HEK293T (cell line): Measurements from ENCODE around the gene USP32.
"Not testable (repeated sequence)": the region's sequence is repeated elsewhere in the genome, so short reads cannot be mapped to it uniquely, and the experiment has no call there.

Experiments
- CTCF ChIA-PET: fragments of 350-600 bp; formaldehyde crosslinking; extraction: SDS; loops from one replicate; lab custom pipeline; 2021; ENCODE audit warnings: antibody characterized with exemption, inconsistent platforms; lab: Yijun Ruan, JAX
- POLR2A ChIA-PET: fragments of 350-600 bp; formaldehyde crosslinking; extraction: SDS; loops from one replicate; lab custom pipeline; 2020; ENCODE audit warnings: antibody characterized with exemption, inconsistent platforms; lab: Yijun Ruan, JAX
- DNase-seq: peaks from one replicate; pipeline ENCODE4 v3.0.0; 2012; ENCODE audit warnings: mixed read lengths; ENCODE audit errors: extremely low spot score
- ARNT ChIP-seq: fragments of 450-650 bp; IDR thresholded peaks from 2 replicates; pipeline ENCODE4 v1.6.1; 2017; ENCODE audit warnings: mild to moderate bottlenecking
- BHLHE40 ChIP-seq: fragments of 450-650 bp; IDR thresholded peaks from 2 replicates; pipeline ENCODE4 v1.6.1; 2016; ENCODE audit warnings: mild to moderate bottlenecking, moderate library complexity, borderline replicate concordance
- CTBP1 ChIP-seq: fragments of 450-650 bp; IDR thresholded peaks from 2 replicates; pipeline ENCODE4 v1.6.1; 2016; ENCODE audit warnings: borderline replicate concordance
- ELF4 ChIP-seq: fragments of 450-650 bp; IDR thresholded peaks from 2 replicates; pipeline ENCODE4 v1.6.1; 2017; ENCODE audit warnings: antibody characterized with exemption
- FOXA1 ChIP-seq: fragments of 450-650 bp; IDR thresholded peaks from 2 replicates; pipeline ENCODE4 v1.6.1; 2016; ENCODE audit warnings: mild to moderate bottlenecking
- FOXK2 ChIP-seq: fragments of 450-650 bp; IDR thresholded peaks from 2 replicates; pipeline ENCODE4 v1.6.1; 2016; ENCODE audit warnings: mild to moderate bottlenecking
- HDGF ChIP-seq: fragments of 450-650 bp; IDR thresholded peaks from 2 replicates; pipeline ENCODE4 v1.6.1; 2017; ENCODE audit warnings: antibody characterized with exemption, borderline replicate concordance
- L3MBTL2 ChIP-seq: fragments of 450-650 bp; conservative IDR thresholded peaks from 2 replicates; pipeline ENCODE4 v1.6.1; 2016; ENCODE audit warnings: mild to moderate bottlenecking
- NFRKB ChIP-seq: fragments of 450-650 bp; IDR thresholded peaks from 2 replicates; pipeline ENCODE4 v1.6.1; 2016; ENCODE audit warnings: mild to moderate bottlenecking, moderate library complexity
- PKNOX1 ChIP-seq: fragments of 450-650 bp; IDR thresholded peaks from 2 replicates; pipeline ENCODE4 v1.6.1; 2016
- SP1 ChIP-seq: fragments of 450-650 bp; IDR thresholded peaks from 2 replicates; pipeline ENCODE4 v1.6.1; 2017
- SUZ12 ChIP-seq: fragments of 450-650 bp; IDR thresholded peaks from 2 replicates; pipeline ENCODE4 v1.6.1; 2016; ENCODE audit warnings: mild to moderate bottlenecking
- TARDBP ChIP-seq: fragments of 450-650 bp; IDR thresholded peaks from 2 replicates; pipeline ENCODE4 v1.6.1; 2016
- ZNF384 ChIP-seq: fragments of 450-650 bp; IDR thresholded peaks from 2 replicates; pipeline ENCODE4 v1.6.1; 2016

Gene USP32

GRCh38 chr17:60193482-60193881, 198.5 kb downstream of the USP32 start:
- CTCF ChIA-PET: no interaction called here
- POLR2A ChIA-PET: no interaction called here
- no peak for DNase-seq
- TF ChIP-seq FOXK2 (no peak), ELF4 (no peak), NFRKB (no peak), SP1 (no peak), HDGF (no peak), ARNT (no peak), FOXA1 (no peak), ZNF384 (no peak), L3MBTL2 (no peak), BHLHE40 (no peak), CTBP1 (no peak), TARDBP (no peak), SUZ12 (no peak), PKNOX1 (no peak)

GRCh38 chr17:60193032-60193431, 198.9 kb downstream of the USP32 start:
- CTCF ChIA-PET, DNase-seq, POLR2A ChIA-PET: not testable (repeated sequence)

DNA sequence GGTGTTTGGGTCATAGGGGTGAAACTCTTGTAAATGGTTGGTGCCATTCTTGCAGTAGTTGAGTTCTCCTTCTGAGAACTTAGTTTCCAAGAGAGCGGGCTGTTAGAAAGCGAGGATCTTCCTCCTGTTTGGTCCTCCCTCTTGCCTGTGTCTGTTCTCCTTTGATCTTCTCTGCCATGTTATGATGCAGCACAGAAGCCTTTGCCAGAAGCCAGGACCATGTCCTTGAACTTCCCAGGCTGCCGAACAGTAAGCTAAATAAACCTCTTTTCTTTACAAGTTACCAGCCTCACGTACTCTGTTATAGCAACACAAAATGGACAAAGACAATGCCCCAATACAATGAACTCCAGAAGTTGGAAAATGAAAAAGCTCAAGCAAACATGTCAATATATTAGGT, 201.9 kb downstream of the USP32 start:
- CTCF ChIA-PET, POLR2A ChIA-PET, DNase-seq: not testable (repeated sequence)

- no peak for DNase-seq
- TF ChIP-seq PKNOX1: no peak
- CTCF ChIA-PET: no interaction called here
- POLR2A ChIA-PET: no interaction called here
These were observed 203.2 kb downstream of the USP32 start for GRCh38 chr17:60188759-60189158.

DNA sequence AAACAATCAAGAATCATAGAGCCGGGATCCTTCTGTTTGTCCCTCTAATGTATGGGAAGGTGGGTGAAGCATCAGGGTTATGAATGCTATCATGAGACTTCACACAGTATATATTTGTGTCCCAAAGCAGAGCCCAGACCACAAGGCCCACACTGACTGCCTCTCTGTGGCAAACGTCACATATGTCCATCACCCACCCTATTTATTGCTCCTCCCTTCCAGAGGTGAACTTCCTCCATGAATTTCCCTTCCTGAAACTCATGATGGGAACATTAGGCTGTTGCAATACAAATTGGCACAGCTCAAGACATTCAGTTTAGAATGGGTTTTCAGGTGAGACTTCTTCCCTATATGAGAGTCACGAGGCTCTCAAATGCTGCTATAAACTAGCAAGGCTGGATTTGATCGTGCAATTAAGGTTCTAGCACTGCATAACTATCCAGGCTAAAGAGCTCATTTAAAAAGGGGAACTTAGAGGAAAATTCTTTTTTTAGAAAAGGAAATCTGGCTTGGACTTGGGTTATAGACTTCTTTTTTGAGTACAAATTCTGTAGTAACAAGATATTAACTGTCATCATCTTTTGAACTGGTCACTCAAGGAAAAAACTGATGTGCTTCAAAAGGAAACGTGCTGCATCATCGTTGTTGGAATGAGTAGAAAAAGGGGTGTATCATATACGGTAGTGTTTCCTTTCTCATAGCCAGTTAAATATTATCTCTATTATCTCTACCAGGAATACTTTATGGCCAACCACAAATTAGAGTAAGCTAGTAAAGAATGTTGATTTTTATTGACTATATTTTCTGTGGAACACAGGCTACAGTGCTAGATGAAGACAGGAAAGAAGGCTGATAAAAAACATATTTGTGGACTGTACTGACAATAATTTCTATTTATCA, 204.8 kb downstream of the USP32 start:
- DNase-seq, POLR2A ChIA-PET: not testable (repeated sequence)

GRCh38 chr17:60186372-60186771, 205.6 kb downstream of the USP32 start:
- CTCF ChIA-PET, DNase-seq, POLR2A ChIA-PET: not testable (repeated sequence)

More for the DNA sequence above, 204.8 kb downstream of the USP32 start:
- CTCF ChIA-PET: interaction anchor here (0.7 kb wide), 2 partner anchors 99 to 204 kb away, joined by 3 read pairs; no protein-coding TSS in a partner anchor

GRCh38 chr17:60180380-60180779, 211.6 kb downstream of the USP32 start:
- DNase-seq, CTCF ChIA-PET, POLR2A ChIA-PET: not testable (repeated sequence)

- CTCF ChIA-PET: interaction anchor here (1.2 kb wide), 1 partner anchor 35 kb away, joined by 3 read pairs; no protein-coding TSS in a partner anchor
- POLR2A ChIA-PET, DNase-seq: not testable (repeated sequence)
These were observed 213.8 kb downstream of the USP32 start for GRCh38 chr17:60178180-60178579.

DNA sequence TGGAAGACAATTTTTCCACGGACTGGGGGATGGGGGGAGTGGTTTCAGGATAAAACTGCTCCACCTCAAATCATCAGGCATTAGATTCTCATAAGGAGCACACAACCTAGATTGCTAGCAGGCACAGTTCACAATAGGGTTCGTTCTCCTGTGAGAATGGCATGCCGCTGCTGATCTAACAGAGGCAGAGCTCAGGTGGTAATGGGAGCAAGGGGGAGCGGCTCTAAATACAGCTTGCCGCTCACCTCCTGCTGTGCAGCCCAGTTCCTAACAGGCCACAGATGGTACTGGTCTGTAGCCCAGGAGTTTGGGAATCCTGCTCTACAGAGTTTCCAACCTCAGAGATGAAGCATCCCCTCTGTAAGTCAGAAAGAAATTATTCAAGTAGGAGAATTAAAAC, 215.2 kb downstream of the USP32 start:
- DNase-seq, CTCF ChIA-PET, POLR2A ChIA-PET: not testable (repeated sequence)

DNA sequence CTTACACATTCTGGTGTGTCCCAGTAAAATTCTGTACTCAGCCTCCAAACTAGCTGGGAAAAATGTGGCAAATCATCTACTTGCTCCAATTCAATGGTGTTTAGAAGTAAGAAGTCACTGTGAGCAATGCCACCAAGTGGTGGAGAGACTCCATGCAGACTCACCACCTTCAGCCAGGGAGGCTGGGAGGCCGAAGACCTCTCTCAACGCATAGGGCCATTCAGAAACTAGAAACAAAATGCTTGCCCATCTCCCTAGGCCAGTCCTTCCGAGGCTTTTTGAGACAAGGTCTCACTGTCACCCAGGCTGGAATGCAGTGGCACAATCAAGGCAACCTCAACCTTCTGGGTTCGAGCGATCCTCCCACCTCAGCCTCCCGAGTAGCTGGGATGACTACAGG, 217.2 kb downstream of the USP32 start:
- CTCF ChIA-PET: interaction anchor here (0.6 kb wide), 1 partner anchor 31 kb away, joined by 4 read pairs; no protein-coding TSS in a partner anchor
- DNase-seq, POLR2A ChIA-PET: not testable (repeated sequence)
